Stimulated activated CD4-positive, alpha-beta T cell treated with anti-CD3 and anti-CD28 coated beads, Interleukin-4, amount 100 ng/mL, for 4 hours (primary cell): ENCODE data around the gene KLHL10.
"Not testable (repeated sequence)": the region's sequence is repeated elsewhere in the genome, so short reads cannot be mapped to it uniquely, and the experiment has no call there.

Experiments
- DNase-seq, 2 experiments: peaks; one replicate each; pipeline ENCODE4 v3.0.0-alpha.2; 2020

The KLHL10 gene

DNA sequence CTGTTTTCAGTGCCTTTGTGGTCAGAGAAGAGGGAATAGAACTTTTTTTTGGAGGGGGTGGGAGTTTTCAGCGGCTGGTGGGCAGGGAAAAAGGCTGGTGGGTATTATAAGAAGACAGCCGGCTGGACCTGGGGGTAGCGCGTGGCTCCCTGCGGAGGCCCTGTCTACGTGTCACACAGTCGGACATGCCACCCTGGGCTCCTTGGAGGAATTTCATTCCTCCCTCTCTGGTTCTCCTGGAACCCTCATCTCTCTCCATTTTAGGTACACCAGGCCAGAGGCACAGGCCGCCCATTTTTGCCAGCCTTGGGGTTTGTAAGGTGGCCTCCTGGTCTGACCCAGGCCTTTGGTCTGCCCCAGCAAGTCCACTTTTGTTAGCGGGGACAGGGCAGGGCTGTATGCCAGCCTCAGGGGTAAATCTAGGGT lies 23.9 kb upstream of the KLHL10 start:
- no peak for DNase-seq

DNA sequence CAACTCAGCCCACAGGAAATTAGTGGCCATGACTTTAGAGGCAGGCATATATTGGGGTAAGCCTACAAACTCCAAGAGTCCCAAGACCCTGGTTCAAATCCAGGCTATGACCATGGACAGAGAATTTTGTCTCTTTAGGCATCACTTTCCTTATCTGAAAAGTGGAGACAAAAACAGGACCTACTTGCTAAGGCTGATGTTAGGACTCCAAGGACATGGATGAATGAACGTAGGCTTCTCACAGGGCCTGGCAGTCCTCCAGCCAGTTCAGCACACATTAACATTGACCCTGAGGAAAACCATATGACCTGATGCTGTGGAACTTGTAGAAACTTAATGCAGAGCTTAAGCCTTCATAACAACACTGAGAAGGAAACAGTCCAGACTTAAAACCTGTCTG lies 23.4 kb upstream of the KLHL10 start:
- no peak for DNase-seq

DNA sequence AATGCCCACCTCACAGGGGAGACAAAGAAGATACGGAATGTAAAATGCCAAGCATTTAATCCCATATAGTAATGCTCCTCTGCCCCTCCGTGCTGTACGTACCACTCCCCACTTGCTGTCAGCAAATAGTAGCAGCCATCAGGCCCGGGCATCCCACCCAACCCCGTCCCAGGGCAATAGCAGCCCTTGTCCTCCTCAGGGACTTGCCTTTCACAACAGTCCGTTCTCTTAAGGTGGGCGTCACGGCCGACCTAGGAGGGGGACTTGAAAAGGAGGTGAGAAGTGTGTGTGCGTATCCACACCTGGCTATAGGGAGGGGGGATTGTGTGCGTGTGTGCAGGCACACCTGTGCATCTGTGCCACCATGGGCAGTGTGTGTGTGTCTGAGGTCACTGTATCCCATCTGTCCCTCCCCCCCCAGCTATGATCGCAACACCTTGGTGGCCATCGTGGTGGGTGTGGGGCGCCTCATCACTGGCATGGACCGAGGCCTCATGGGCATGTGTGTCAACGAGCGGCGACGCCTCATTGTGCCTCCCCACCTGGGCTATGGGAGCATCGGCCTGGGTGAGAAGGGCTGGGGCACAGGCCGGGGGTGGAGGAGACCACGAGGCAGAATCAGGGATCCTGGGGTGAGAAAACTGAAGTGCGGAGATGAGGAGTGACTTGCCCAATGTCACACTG lies 20.8 kb upstream of the KLHL10 start:
- DNase-seq = no peak

DNA sequence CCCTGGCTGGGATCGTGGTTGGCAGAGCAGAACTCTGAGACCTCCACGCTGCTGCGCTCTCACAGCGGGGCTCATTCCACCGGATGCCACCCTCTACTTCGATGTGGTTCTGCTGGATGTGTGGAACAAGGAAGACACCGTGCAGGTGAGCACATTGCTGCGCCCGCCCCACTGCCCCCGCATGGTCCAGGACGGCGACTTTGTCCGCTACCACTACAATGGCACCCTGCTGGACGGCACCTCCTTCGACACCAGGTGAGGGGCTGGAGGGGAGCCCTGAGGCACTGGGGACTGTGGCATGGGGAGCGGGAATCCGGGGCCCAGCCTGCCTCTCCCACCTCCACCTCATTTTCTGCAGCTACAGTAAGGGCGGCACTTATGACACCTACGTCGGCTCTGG lies 19.6 kb upstream of the KLHL10 start:
- no peak for DNase-seq

DNA sequence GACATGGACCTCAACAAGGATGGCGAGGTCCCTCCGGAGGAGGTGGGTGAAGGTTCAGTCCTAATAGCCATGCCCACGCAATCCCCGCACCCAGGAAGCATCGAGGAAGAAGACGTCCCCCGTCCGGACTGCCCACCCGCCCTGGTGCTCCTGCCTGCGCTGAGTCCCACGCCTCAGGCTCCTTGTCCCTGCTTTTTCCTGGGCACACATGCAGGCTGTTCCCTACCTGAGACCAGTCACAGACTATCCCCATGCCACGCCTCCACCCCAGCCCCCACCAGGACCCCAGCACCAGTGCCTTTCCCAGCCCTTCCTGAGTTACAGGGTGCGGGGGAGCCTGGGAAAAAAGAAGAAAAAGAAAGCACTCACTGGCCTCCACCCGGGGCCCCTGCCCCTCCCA lies 15.8 kb upstream of the KLHL10 start:
- DNase-seq = no peak

GRCh38 chr17:41822216-41823140 lies 15.1 kb upstream of the KLHL10 start:
- DNase-seq = no peak

- no peak for DNase-seq
Measured at GRCh38 chr17:41823141-41823524, 14.5 kb upstream of the KLHL10 start.

DNA sequence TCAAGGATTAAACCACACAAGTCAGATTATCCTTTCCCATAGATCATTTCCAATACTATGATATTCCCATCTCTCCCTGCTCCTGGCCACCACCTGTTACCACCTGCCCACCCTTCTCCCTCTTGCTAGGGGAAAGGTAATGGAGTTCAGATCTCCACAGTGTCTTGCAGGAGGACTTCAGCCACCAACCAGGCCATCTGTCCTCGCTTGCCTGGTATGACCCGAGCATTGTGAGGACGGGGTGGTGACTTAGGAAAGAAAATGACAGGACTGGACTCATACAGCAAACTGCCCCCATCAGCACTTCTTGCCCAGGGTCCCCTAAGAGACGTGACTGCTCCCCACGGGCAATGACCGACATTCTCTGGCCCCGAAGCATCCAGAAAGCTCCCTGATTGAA lies 14.0 kb upstream of the KLHL10 start:
- no peak for DNase-seq

GRCh38 chr17:41824086-41824485 lies 13.5 kb upstream of the KLHL10 start:
- no peak for DNase-seq

DNA sequence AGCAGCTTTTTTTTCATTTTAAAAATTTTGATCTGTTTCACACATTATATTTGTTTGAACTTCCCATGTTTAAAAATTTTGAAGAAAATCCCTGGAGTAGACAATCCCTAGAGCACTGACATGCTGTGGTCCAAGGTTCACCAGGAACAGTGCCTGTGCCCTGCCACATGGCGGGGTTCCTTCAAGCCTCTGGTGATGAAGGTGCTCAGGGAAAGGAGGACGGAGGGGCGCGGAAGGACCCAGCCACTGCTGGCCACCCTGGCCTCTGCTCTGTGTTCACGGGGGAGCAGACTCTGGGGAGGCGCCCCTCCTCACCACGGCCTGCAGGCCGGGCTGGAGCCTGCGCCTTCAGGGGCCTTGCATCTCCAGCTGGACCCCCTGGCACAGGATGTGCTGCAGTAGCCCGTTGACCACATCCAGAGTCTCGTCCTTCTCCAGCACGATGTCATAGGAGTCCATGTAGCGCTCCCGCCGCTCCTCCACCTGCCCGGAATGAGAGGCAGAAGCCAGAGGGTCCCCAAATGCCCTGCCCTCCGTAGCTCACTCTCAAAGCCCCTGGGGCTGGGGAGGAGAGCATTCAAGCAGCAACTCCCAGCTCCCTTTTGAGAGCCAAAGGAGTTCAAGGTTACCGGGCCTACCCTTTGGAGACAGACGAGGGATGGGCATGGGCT lies 12.3 kb upstream of the KLHL10 start:
- no peak for DNase-seq

GRCh38 chr17:41829961-41830360 lies 7.7 kb upstream of the KLHL10 start:
- DNase-seq = not testable (repeated sequence)

DNA sequence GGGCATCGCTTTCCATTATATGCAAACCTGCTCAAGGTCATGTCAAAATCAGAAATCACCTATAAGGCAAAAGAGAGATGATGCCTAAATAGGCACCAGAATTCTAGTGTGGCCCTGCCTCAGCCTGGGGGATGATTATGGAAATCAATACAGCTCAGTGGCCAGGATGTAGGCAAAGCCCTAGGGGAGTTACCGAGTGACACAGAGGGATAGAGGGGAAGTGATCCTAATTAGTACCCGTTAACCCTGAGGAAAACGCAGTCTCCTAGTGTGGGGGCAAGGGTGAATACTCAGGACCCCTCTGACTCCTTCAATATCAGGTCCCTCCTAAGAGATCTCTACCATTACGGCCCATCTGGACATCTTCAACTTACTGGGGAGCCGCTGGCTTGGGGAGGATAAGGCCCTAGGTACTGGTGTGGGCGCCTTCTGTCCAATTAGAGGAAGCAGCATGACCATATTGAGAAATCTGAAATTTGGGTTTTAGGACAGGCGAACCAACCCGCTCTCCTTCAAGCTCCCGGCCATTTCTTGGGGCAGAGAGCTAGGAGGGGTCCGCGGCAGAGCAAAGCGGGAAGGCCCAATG lies 2.3 kb upstream of the KLHL10 start:
- no peak for DNase-seq

- DNase-seq = peak; percentile 52 to 64
Measured at GRCh38 chr17:41835800-41836549, 1.6 kb upstream of the KLHL10 start, which contains the start of gene NT5C3B. NT5C3B (minus strand) TSS chr17:41836232; CDS start chr17:41836193, 39 bp downstream.

DNA sequence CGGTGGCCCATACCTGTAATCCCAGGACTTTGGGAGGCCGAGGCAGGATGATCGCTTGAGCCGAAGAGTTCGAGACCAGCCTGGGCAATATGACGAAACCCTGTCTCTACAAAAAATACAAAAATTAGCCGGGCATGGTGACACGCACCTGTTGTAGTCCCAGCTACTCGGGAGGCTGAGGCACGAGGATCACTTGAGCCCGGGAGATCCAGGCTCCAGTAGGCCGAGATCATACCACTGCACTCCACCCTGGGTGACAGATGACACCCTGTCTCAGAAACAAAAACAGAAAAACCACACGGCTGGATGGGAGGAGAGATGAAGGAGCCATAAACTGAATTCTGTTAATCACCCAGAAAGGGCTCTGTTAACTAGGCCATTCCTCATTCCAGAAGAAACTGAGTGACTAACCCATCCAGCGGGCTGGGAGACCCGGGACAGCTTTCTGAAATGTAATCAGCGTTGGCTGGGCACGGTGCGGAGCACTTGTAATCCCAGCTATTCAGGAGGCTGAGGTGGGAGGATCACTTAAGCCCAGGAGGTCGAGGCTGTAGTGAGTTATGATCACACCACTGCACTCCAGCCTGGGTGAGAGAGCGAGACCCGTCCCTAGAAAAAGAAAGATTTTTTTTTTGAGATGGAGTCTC lies 952 bp upstream of the KLHL10 start:
- DNase-seq = no peak

DNA sequence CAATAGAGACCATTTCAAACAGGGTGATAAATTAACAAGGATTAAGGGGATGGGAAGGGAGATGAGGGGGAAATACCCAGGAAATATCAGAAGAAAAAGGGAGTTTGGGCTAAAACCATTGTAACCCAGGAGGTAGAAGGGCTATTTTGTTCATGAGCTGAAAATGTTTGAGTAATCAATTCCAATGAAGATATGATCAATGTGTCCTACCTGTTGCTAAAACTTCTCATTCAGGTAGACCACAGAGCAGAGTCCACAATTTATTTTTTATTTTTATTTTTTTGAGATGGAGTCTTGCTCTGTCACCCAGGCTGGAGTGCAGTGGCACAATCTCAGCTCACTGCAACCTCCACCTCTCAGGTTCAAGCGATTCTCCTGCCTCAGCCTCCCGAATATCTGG lies 1.8 kb downstream of the KLHL10 start:
- not testable (repeated sequence) for DNase-seq

DNA sequence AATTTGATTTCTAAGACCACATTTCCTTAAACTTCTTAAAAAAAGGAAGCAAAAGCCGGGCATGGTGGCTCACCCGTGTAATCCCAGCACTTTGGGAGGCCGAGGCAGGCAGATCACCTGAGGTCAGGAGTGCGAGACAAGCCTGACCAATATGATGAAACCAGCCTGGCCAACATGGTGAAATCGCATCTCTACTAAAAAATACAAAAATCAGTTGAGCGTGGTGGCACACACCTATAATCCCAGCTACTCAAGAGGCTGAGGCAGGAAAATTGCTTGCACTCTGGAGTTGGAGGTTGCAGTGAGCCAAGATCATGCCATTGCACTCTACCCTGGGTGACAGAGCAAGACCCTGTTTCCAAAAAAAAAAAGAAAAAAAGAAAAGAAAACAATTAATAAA lies 3.2 kb downstream of the KLHL10 start:
- DNase-seq = not testable (repeated sequence)

- DNase-seq = no peak
Measured at GRCh38 chr17:41844971-41845370, 7.3 kb downstream of the KLHL10 start.

DNA sequence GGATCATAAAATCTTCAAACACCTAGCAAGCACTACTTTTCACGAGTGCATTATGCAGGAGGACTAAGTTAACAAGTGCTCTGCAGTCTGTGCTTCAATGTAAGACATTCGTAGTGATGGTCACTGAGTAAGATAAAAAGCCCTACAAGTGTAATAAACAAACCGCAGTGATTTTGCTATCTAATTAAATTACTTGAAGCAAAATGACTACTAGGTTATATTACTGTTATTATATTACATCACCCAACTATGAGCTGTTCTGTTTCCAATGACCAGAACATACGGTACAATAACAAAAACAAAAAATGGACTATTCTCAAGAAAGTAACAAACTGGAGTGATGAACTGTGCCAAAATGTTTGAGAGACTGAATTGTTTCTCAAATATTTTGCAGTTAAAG lies 11.2 kb downstream of the KLHL10 start:
- no peak for DNase-seq

GRCh38 chr17:41849251-41849990 lies 11.8 kb downstream of the KLHL10 start:
- DNase-seq = no peak

- DNase-seq = not testable (repeated sequence)
Measured at GRCh38 chr17:41851382-41851781, 13.8 kb downstream of the KLHL10 start.
